ENCODE measurements around the gene TRAF3IP1. TPM values are rescaled to one million over a fixed set of nuclear protein-coding genes. Genes with fewer than 3 reads are reported as not detected.

Gene TRAF3IP1
- total and polyA plus RNA-seq, 12 donors: 5.5 to 18.5 (median 12.4) TPM

- TF ChIP-seq POLR2A (IDR thresholded peaks at IDR 0.05) (no peak), CTCF (IDR thresholded peaks at IDR 0.05) (no peak)
- Histone ChIP-seq H3K9me3 (replicated peaks in 1 of 3) (no peaks in the 10 kb centered on the region), H3K27me3 (no peaks in the 10 kb centered on the region), H3K4me3 (no peak overlapping the region), H3K36me3 (replicated peaks in 1 of 2) (peaks cover 0 to 31% of the 10 kb centered on the region in 2 donors), H3K27ac (no peak overlapping the region), H3K4me1 (replicated peaks in 1 of 2) (no peaks in the 10 kb centered on the region)
- DNase-seq: no peak
- intact Hi-C loops (cut with DNase I): loop anchor here in 1 of 2 donors (10.0 kb wide), 1 partner anchor 432 kb away; no protein-coding TSS in a partner anchor
- WGBS, 4 donors: 91 to 96% (median 91%) methylated on average over 9 of the region's 9 CpGs
These were observed 32.0 kb downstream of the TRAF3IP1 start for GRCh38 chr2:238352361-238352760.

GRCh38 chr2:238358769-238359168 lies 38.5 kb downstream of the TRAF3IP1 start:
- no peak for TF ChIP-seq CTCF (IDR thresholded peaks at IDR 0.05)
- TF ChIP-seq POLR2A (IDR thresholded peaks at IDR 0.05): no peak
- Histone ChIP-seq H3K4me1 (replicated peaks in 1 of 2) (no peaks in the 10 kb centered on the region), H3K4me3 (no peak overlapping the region), H3K9me3 (replicated peaks in 1 of 3) (no peaks in the 10 kb centered on the region), H3K27ac (no peak overlapping the region), H3K27me3 (no peaks in the 10 kb centered on the region), H3K36me3 (replicated peaks in 1 of 2) (peaks cover 0 to 18% of the 10 kb centered on the region in 2 donors)
- 91 to 100% (median 95%) methylated on average over 3 of the region's 3 CpGs for WGBS, 4 donors
- no peak for DNase-seq
- intact Hi-C loops (cut with DNase I): loop anchor here in 1 of 2 donors (5.0 to 10.0 kb wide), 2 partner anchors 104 to 426 kb away; no protein-coding TSS in a partner anchor

- Histone ChIP-seq H3K9me3 (replicated peaks in 1 of 3) (no peaks in the 10 kb centered on the region), H3K4me1 (replicated peaks in 1 of 2) (no peaks in the 10 kb centered on the region), H3K4me3 (no peak overlapping the region), H3K27ac (no peak overlapping the region), H3K36me3 (replicated peaks in 1 of 2) (peaks cover 0 to 12% of the 10 kb centered on the region in 2 donors), H3K27me3 (no peaks in the 10 kb centered on the region)
- 87 to 93% (median 90%) methylated on average over 3 of the region's 3 CpGs for WGBS, 4 donors
- TF ChIP-seq CTCF (IDR thresholded peaks at IDR 0.05) (no peak), POLR2A (IDR thresholded peaks at IDR 0.05) (no peak)
- no peak for DNase-seq
- intact Hi-C loops (cut with DNase I): loop anchor here in 1 of 2 donors (5.0 to 10.0 kb wide), 2 partner anchors 103 to 425 kb away; no protein-coding TSS in a partner anchor
These were observed 39.1 kb downstream of the TRAF3IP1 start for GRCh38 chr2:238359403-238359802.

GRCh38 chr2:238361877-238362276 lies 41.6 kb downstream of the TRAF3IP1 start:
- Histone ChIP-seq H3K36me3 (replicated peaks in 1 of 2) (peaks cover 0 to 2% of the 10 kb centered on the region in 2 donors), H3K4me3 (no peak overlapping the region), H3K9me3 (replicated peaks in 1 of 3) (no peaks in the 10 kb centered on the region), H3K27ac (no peak overlapping the region), H3K4me1 (replicated peaks in 1 of 2) (no peaks in the 10 kb centered on the region), H3K27me3 (no peaks in the 10 kb centered on the region)
- no peak for TF ChIP-seq POLR2A (IDR thresholded peaks at IDR 0.05)
- TF ChIP-seq CTCF (IDR thresholded peaks at IDR 0.05): no peak
- WGBS, 4 donors: 81 to 88% (median 86%) methylated on average over 9 of the region's 9 CpGs
- intact Hi-C loops (cut with DNase I): loop anchor here in 1 of 2 donors (10.0 kb wide), 1 partner anchor 93 kb away; no protein-coding TSS in a partner anchor
- DNase-seq: no peak
